K562 (cell line): ENCODE results near the gene MRPL52. TPM values are rescaled to one million over a fixed set of nuclear protein-coding genes. Genes with fewer than 3 reads are reported as not detected.

ENCODE experiments used
- ATF1 ChIP-seq, 2 experiments: fragments of 450-650 bp in 1 of 2; IDR thresholded peaks; 2 replicates each; pipeline ENCODE4 v1.6.1; 2016; ENCODE audit warnings: missing compliant biosample characterization in 1 of 2, missing genetic modification characterization in 1 of 2
- CBFA2T3 ChIP-seq: fragments of 450-650 bp; IDR thresholded peaks from 2 replicates; pipeline ENCODE4 v1.6.1; 2017
- CEBPG ChIP-seq, 3 experiments: fragments of 200-800 bp in 1 of 3; sonication (Bioruptor generic) in 1 of 3; sonication (generic) in 1 of 3; formaldehyde crosslinking in 1 of 3; IDR thresholded peaks in 2 of 3; conservative IDR thresholded peaks in 1 of 3; 2 replicates each; pipeline versions ENCODE4 v1.6.1 to v1.8.0; 2016 to 2022; ENCODE audit warnings: missing compliant biosample characterization in 2 of 3, missing genetic modification characterization in 2 of 3, mild to moderate bottlenecking in 1 of 3, missing genetic modification reagents in 1 of 3
- CGGBP1 ChIP-seq: fragments of 250-450 bp; sonication (Bioruptor Pico); IDR thresholded peaks from 2 replicates; pipeline ENCODE4 v1.9.0; 2021; ENCODE audit warnings: mild to moderate bottlenecking
- MNT ChIP-seq, 2 experiments: fragments of 450-650 bp; conservative IDR thresholded peaks; 2 replicates each; pipeline ENCODE4 v1.6.1; 2017; ENCODE audit warnings: mild to moderate bottlenecking in 2 of 2, moderate library complexity in 2 of 2
- PRPF4 ChIP-seq: fragments of 200-400 bp; formaldehyde crosslinking; IDR thresholded peaks from one replicate; pipeline ENCODE4 v1.6.1; 2017; ENCODE audit warnings: low read length, low read depth, mild to moderate bottlenecking; ENCODE audit not compliant: insufficient read depth, poor library complexity, severe bottlenecking
- RBM15 ChIP-seq: fragments of 200-400 bp; formaldehyde crosslinking; IDR thresholded peaks from 2 replicates; pipeline ENCODE4 v1.6.1; 2018; ENCODE audit warnings: mild to moderate bottlenecking, low read length, moderate library complexity; ENCODE audit not compliant: insufficient read depth
- TAF1 ChIP-seq: IDR thresholded peaks from 2 replicates; pipeline ENCODE4 v1.6.1; 2011; ENCODE audit warnings: mild to moderate bottlenecking, low read length, moderate library complexity; ENCODE audit not compliant: insufficient read depth, control insufficient read depth, severe bottlenecking; ENCODE audit errors: extremely low read depth
- ZNF24 ChIP-seq: fragments of 450-650 bp; IDR thresholded peaks from 2 replicates; pipeline ENCODE4 v1.6.1; 2016
- ZNF592 ChIP-seq: fragments of 450-650 bp; IDR thresholded peaks from 2 replicates; pipeline ENCODE4 v1.6.1; 2017; ENCODE audit warnings: antibody characterized with exemption, mild to moderate bottlenecking
- polyA plus RNA-seq, 8 experiments: library from polyadenylated mRNA; depleted of rRNA in 4 of 8; stranded (reverse) in 5 of 8; unstranded in 3 of 8; fragments of >200 nt; fragmentation: Nextera tagmentation in 2 of 8; fragmentation: Illumina TruSeq in 1 of 8; extraction: Ambion mirVana in 2 of 8; extraction: Trizol in 1 of 8; gene quantifications; 2 replicates each; pipeline versions ENCODE4 v1.2.1 to v1.2.3, GENCODE V29; 2011 to 2014; ENCODE audit warnings: inconsistent platforms in 1 of 8, missing spikeins in 1 of 8
- total RNA-seq, 7 experiments: library from RNA; depleted of rRNA in 6 of 7; stranded (reverse); fragments of >200 nt in 6 of 7; fragmentation: Illumina TruSeq in 2 of 7; extraction: Trizol in 2 of 7; gene quantifications; 2 replicates each; pipeline versions ENCODE4 v1.2.1 to v1.2.3, GENCODE V29; 2011 to 2021; ENCODE audit warnings: low replicate concordance in 1 of 7

The MRPL52 gene
- total and polyA plus RNA-seq, 9 of the 15 experiments (the other 6 are each of a cell fraction or from before 2014, with no cell fraction given), result 56.5 to 213 (median 168) TPM

GRCh38 chr14:22797017-22797917 lies 32.4 kb upstream of the MRPL52 start (continued):
- TF ChIP-seq RBM15 (no peak), PRPF4 (no peak), CEBPG (CRISPR knock-in tag; IDR thresholded peaks at IDR 0.05) (no peak), CEBPG (tag; conservative IDR thresholded peaks at IDR 0.05 in 1 of 2, IDR thresholded peaks at IDR 0.05 in 1 of 2) (no peak), CBFA2T3 (peak; percentile 67), TAF1 (no peak), ZNF592 (0 out of 2 replicates have a peak, but pooled peaks have one; percentile 46), CGGBP1 (no peak), ZNF24 (peak; percentile 93), ATF1 (CRISPR knock-in tag; IDR thresholded peaks at IDR 0.05) (no peak), ATF1 (tag; IDR thresholded peaks at IDR 0.05) (0 out of 2 replicates have a peak, but pooled peaks have one; percentile 44), MNT (conservative IDR thresholded peaks at IDR 0.05) (peak in 1 of 2 experiments; percentile 46; a peak in 1 of 4 replicates)
